SKM-1 treated with dmso at 0.1 percent for 144 hours (cell line): Measurements from ENCODE around the gene ZMYM4.
A peak's percentile ranks its signal among the peaks of the same experiment; 100 is the strongest.

Source experiments
- DNase-seq: peaks from one replicate; lab custom pipeline; 2025; ENCODE audit not compliant: unreplicated experiment; lab: John Stamatoyannopoulos, UW

Gene ZMYM4

GRCh38 chr1:35398739-35399138 lies 130.2 kb downstream of the ZMYM4 start:
- DNase-seq = no peak

- DNase-seq = no peak
These were observed 132.5 kb downstream of the ZMYM4 start for GRCh38 chr1:35401049-35401448.

- DNase-seq = no peak
These were observed 137.6 kb downstream of the ZMYM4 start for GRCh38 chr1:35406103-35406502.

GRCh38 chr1:35407743-35408142 lies 139.2 kb downstream of the ZMYM4 start:
- no peak for DNase-seq

- DNase-seq = no peak
These were observed 140.4 kb downstream of the ZMYM4 start for GRCh38 chr1:35408925-35409324.

GRCh38 chr1:35426097-35426586 lies 157.6 kb downstream of the ZMYM4 start:
- no peak for DNase-seq

GRCh38 chr1:35428360-35428759 lies 159.9 kb downstream of the ZMYM4 start:
- DNase-seq = no peak

- no peak for DNase-seq
These were observed 162.3 kb downstream of the ZMYM4 start for GRCh38 chr1:35430762-35431161.

GRCh38 chr1:35431173-35431599 lies 162.7 kb downstream of the ZMYM4 start:
- DNase-seq = no peak

- DNase-seq = no peak
These were observed 163.7 kb downstream of the ZMYM4 start for GRCh38 chr1:35432231-35432630.

- DNase-seq = no peak
These were observed 165.2 kb downstream of the ZMYM4 start for GRCh38 chr1:35433714-35434113.

GRCh38 chr1:35434703-35435102 lies 166.2 kb downstream of the ZMYM4 start:
- DNase-seq = no peak

GRCh38 chr1:35436078-35436477 lies 167.6 kb downstream of the ZMYM4 start:
- DNase-seq = no peak

GRCh38 chr1:35437200-35437599 lies 168.7 kb downstream of the ZMYM4 start:
- no peak for DNase-seq

GRCh38 chr1:35439626-35440025 lies 171.1 kb downstream of the ZMYM4 start:
- no peak for DNase-seq

GRCh38 chr1:35441926-35442579 lies 173.5 kb downstream of the ZMYM4 start:
- no peak for DNase-seq

GRCh38 chr1:35442734-35443133 lies 174.2 kb downstream of the ZMYM4 start:
- no peak for DNase-seq

GRCh38 chr1:35443768-35444518 lies 175.4 kb downstream of the ZMYM4 start:
- DNase-seq = no peak

GRCh38 chr1:35444519-35444774 lies 175.9 kb downstream of the ZMYM4 start:
- DNase-seq = no peak

GRCh38 chr1:35447278-35447677 lies 178.8 kb downstream of the ZMYM4 start:
- peak; percentile 81 for DNase-seq

- peak; percentile 69 for DNase-seq
These were observed 179.9 kb downstream of the ZMYM4 start for GRCh38 chr1:35448344-35448801.

GRCh38 chr1:35449334-35450008 lies 181.0 kb downstream of the ZMYM4 start:
- no peak for DNase-seq
